Effector memory CD8-positive, alpha-beta T cell (primary cell): ENCODE data around the gene CHAF1A.
A peak's percentile ranks its signal among the peaks of the same experiment; 100 is the strongest.

Source experiments
- ATAC-seq: fragments of 150-1000 bp; cut with Tn5 transposase; replicated peaks from 2 replicates; pipeline ENCODE4 v1.10.0; 2021; ENCODE audit warnings: mild to moderate bottlenecking, moderate library complexity
- DNase-seq, 3 experiments: peaks; one replicate each; pipeline ENCODE4 v3.0.0; 2021
- H3K27ac Mint-ChIP-seq, 2 donors: one replicate each; pipeline ENCODE4 v1.8.0; 2022; ENCODE audit warnings: mild to moderate bottlenecking in 2 of 2, mixed read lengths in 2 of 2, moderate library complexity in 2 of 2
- H3K27me3 Mint-ChIP-seq, 2 donors: one replicate each; pipeline ENCODE4 v1.8.0; 2022; ENCODE audit warnings: mixed read lengths in 2 of 2
- H3K36me3 Mint-ChIP-seq: one replicate; pipeline ENCODE4 v1.8.0; 2022; ENCODE audit warnings: mild to moderate bottlenecking, moderate library complexity, mixed read lengths; ENCODE audit not compliant: insufficient read depth
- H3K4me1 Mint-ChIP-seq, 2 donors: one replicate each; pipeline ENCODE4 v1.8.0; 2022; ENCODE audit warnings: low read depth in 2 of 2, mixed read lengths in 2 of 2
- H3K4me3 Mint-ChIP-seq, 2 donors: one replicate each; pipeline ENCODE4 v1.8.0; 2022; ENCODE audit warnings: mild to moderate bottlenecking in 2 of 2, mixed read lengths in 2 of 2, moderate library complexity in 2 of 2
- H3K9me3 Mint-ChIP-seq, 2 donors: one replicate each; pipeline ENCODE4 v1.8.0; 2022; ENCODE audit warnings: mixed read lengths in 2 of 2

CHAF1A gene

DNA sequence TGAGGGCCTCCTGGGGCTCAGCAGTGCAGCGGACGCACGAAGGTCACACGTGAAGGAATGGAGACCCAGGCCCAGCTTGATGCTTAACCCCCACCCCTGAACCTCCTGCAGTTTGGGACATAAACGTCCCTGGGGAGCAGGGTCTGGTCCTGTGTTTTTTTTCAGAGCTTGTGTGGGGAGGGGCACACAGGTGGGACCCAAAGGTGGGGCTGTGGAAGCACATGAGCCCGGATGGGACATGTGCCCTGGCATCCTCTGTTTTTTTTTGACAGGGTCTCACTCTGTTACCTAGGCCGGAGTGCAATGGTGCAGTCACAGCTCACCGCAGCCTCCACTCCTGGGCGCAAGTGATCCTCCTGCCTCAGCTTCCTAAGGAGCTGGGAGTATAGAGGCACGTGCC is 34.7 kb downstream of the CHAF1A start:
- Mint-ChIP-seq H3K36me3 (peaks cover 23% of the 10 kb centered on the region), H3K9me3 (no peaks in the 10 kb centered on the region)
- ATAC-seq, result no peak

DNA sequence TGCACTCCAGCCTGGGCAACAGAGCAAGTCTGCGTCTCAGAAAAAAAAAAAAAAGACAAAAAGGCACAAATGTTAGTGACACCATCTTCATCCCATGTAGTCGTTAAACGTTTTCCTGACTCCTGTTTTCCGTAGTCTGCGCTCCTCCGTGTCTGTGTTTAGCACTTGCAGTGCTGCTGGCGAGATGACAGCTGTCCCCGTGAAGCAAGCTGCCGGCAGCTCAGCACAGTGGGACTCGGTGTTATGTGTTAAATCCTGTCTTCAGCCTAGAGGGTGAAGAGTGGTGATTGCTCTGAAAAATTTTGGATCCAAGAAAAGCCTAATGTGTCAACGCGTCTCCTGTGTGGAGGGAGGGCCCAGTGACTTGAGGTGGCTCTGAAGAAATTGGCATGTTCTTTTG is 36.8 kb downstream of the CHAF1A start:
- DNase-seq (no peak), ATAC-seq (no peak)
- peaks cover 0 to 6% of the 10 kb centered on the region in 2 donors for H3K4me1 Mint-ChIP-seq
- H3K36me3 Mint-ChIP-seq, result peaks cover 19% of the 10 kb centered on the region
- no peak overlapping the region for H3K4me3 Mint-ChIP-seq
- H3K27me3 Mint-ChIP-seq, result no peaks in the 10 kb centered on the region
- H3K27ac Mint-ChIP-seq, result peak overlapping the region; percentile 35 to 66
- H3K9me3 Mint-ChIP-seq, result no peaks in the 10 kb centered on the region

More for the DNA sequence above, 34.7 kb downstream of the CHAF1A start:
- Mint-ChIP-seq H3K4me3 (no peak overlapping the region), H3K27ac (no peak overlapping the region), H3K4me1 (peaks cover 0 to 2% of the 10 kb centered on the region in 2 donors), H3K27me3 (no peaks in the 10 kb centered on the region)
- DNase-seq, result no peak

DNA sequence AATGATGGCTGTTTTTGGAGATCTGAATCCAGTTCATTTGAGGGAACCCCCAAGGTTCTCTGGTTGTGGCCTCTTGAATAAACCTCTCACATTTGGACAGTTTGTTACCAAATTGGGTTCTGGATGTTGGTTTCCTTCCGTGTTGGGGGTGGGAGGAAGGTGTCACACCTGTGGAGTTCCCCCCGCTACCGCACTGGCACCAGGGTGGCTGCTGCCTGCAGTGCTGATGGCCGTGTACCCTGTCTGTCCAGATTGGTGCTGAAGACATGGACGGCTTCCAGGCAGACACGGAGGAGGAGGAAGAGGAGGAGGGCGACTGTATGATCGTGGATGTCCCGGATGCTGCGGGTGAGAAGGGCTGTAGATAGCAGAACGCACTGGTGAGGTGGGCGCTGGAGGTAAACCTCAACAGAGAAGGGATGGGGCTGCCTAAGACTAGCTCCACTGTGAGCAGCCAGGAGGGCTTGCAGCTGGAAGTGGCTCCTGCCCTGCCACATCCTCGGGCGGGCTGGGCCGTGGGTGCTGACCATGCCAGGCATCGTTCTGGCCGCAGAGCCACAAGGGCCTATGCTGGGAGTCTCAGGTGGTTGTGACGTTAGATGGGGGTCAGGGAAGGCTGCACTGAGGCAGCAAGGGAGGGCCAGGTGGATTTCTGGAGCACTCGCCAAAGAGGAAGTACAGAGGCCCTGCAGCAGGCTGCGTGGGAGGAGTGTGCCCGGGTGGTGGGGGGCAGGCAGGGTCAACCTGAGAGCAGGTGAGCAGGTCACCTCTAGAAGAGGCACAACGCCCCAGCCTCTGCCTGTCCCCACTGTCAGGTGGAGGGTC is 39.8 kb downstream of the CHAF1A start:
- ATAC-seq (peak; percentile 59), DNase-seq (no peak)
- Mint-ChIP-seq H3K4me1 (peaks cover 0 to 6% of the 10 kb centered on the region in 2 donors), H3K27ac (peak overlapping the region in 1 of 2 donors; percentile 5), H3K9me3 (no peaks in the 10 kb centered on the region), H3K27me3 (no peaks in the 10 kb centered on the region), H3K4me3 (peak overlapping the region; percentile 43 to 53), H3K36me3 (peaks cover 20% of the 10 kb centered on the region)

DNA sequence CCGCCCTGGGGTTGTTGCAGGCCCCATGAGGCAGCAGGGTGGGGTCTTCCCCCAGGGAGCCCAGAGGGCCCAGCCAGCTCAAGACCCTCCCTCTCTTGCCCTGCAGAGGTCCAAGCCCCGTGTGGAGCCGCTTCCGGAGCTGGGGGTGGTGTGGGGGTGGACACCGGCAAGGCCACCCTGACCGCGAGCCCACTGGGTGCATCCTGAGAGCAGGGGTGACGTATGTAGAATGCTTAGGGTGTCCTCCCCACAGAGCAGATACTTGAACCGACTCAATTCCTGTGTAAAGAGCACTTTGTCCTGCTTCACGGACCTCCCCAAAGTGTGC is 40.3 kb downstream of the CHAF1A start:
- ATAC-seq (no peak), DNase-seq (no peak)
- peaks cover 0 to 6% of the 10 kb centered on the region in 2 donors for H3K4me1 Mint-ChIP-seq
- no peaks in the 10 kb centered on the region for H3K27me3 Mint-ChIP-seq
- H3K27ac Mint-ChIP-seq, result no peak overlapping the region
- peaks cover 20% of the 10 kb centered on the region for H3K36me3 Mint-ChIP-seq
- no peaks in the 10 kb centered on the region for H3K9me3 Mint-ChIP-seq
- peak overlapping the region in 1 of 2 donors; percentile 53 for H3K4me3 Mint-ChIP-seq

DNA sequence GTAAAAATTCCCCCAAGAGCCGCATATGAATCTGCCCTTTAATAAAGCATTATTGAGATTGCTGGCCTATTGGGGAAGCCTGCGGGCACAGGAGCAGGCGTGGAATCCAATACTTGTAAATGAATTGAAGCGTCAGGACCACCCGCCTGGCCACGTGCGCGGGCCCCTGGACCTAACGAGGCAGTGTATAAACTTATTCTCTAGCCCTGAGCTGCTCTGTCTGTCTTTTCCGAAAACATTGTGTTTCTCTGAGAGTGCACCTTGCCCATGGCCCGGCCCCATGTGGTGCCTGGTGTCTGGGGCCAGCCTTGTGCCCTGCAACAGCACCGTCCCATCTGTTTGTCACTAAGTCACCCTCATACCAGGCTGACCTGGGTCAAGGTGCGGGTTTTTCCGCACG is 40.7 kb downstream of the CHAF1A start:
- Mint-ChIP-seq H3K9me3 (no peaks in the 10 kb centered on the region), H3K4me3 (no peak overlapping the region), H3K36me3 (peaks cover 20% of the 10 kb centered on the region), H3K4me1 (peaks cover 0 to 6% of the 10 kb centered on the region in 2 donors), H3K27me3 (no peaks in the 10 kb centered on the region), H3K27ac (no peak overlapping the region)
- no peak for ATAC-seq
- DNase-seq, result no peak

DNA sequence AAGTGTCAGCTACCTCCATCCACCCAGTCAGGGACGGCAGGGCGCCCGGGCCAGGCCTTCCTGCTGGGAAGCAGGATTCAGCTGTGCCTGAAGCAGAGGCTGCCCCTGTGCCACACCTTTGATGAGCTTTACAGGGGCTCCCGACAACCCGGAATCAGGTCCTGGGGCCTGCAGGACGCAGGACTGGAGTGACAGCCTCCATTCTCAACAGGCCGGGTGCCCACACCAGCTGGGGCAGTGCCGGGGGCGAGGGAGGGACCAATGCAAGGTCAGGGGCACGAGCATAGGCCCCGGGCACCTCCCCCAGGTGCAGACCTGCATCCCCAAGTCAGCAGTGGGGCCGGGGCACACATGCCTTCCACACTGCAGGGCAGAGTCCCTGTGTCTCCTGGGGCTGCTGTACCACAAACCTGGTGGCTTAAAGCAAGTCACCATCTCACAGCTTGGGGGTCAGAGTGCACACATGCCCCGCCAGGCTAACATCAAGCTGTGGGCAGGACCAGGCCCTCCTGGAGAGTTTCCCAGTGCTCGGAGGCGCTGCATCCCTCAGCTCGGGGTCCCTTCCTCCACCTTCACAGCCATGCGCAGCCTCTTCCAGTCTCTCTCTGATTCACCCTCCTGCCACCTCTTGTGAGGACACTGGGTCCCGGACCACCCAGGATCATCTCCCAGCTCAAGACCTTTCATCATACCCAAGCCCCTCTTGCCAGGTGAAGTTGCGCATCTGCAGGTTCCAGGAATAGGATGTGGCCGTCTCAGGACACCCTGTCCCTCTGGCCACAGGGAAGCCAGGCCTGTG is 41.7 kb downstream of the CHAF1A start:
- ATAC-seq (no peak), DNase-seq (no peak)
- Mint-ChIP-seq H3K36me3 (peaks cover 21% of the 10 kb centered on the region), H3K4me1 (peaks cover 0 to 6% of the 10 kb centered on the region in 2 donors), H3K27me3 (no peaks in the 10 kb centered on the region), H3K4me3 (no peak overlapping the region), H3K27ac (peak overlapping the region in 1 of 2 donors; percentile 27), H3K9me3 (no peaks in the 10 kb centered on the region)

DNA sequence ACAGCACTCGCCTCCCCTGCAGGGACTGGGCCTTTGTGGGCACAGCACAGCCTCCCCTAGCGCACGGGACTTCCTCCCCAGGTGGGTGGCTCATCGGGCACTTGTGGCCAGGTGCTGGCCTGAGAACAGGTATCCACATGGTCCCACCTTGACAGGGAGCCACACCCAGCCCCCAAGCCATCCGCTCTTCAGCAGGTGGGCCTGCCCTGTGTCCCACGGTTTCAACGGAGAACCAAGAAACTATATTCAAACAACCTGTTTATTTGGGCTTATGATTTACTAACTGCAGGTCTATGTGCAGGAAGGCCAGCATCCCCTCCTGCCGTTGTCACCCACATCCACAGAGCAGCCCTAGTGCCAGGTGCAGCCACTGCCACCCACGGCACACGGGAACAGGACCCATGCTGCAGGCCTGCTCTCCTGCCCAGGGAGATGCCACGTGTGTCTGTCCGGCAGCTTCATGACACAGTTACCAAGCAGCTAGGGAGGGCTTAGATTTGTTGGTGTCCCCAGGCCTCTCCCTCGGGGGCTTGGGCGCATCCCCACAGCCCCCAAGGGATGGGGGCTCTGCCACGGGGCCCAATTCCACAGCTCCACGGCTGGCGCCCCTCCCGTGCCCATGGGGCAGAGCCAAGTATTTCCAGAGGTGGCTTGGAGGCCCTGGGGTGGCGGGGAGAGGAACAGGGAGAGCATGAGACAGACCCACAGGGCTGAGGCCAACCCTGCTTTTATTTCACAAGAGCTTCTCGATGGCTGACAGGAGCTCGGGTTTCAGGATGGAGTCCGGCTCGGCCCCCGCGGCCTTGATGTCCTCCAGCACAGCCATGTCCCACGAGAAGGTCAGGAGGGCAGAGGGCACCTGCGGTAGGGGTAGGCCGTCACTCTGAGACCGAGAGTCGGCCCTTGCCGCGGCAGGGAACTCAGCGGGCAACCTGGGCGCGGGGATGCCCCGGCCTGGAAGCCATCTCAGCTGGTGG is 42.6 kb downstream of the CHAF1A start:
- peaks cover 0 to 6% of the 10 kb centered on the region in 2 donors for H3K4me1 Mint-ChIP-seq
- H3K27me3 Mint-ChIP-seq, result no peaks in the 10 kb centered on the region
- H3K27ac Mint-ChIP-seq, result peak overlapping the region in 1 of 2 donors; percentile 27
- DNase-seq (no peak), ATAC-seq (no peak)
- H3K36me3 Mint-ChIP-seq, result peaks cover 24% of the 10 kb centered on the region
- no peak overlapping the region for H3K4me3 Mint-ChIP-seq
- no peaks in the 10 kb centered on the region for H3K9me3 Mint-ChIP-seq

DNA sequence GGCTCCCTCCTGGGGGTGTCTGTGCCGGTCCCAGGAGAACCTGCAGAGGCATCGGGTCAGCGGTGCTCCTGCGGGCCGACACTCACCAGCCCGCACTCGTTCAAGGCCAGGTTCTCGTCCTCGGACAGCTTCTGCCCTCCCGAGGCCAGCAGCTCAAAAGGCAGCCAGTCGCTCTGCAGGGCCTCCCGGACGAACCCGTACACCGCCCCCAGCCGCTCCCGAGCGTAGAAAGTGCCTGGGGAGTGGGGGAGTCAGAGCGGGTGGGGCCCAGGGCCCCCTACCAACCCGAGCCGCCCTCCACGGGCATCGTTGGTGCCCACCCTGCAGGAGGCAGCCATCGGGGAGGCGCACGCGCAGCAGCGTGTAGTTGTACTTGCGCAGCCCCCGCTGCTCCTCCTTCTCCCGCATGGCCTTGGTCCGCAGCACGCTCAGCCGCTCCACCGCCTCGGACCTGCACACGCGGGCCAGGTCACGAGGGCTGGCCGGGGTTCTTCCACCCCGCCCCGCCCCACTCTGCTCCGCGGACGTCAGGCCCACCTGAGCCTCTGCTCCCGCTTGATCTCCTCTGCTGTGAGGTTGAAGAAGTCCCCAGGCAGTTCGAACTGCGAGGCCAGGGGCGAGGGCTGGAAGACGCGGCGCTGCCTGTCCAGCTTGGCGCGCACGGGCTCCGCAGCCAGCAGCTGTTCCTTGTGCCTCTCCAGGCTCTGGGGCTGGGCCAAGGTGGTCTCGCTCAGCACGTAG is 43.7 kb downstream of the CHAF1A start:
- DNase-seq (no peak), ATAC-seq (no peak)
- no peak overlapping the region for H3K27ac Mint-ChIP-seq
- no peaks in the 10 kb centered on the region for H3K9me3 Mint-ChIP-seq
- H3K36me3 Mint-ChIP-seq, result peaks cover 30% of the 10 kb centered on the region
- H3K4me3 Mint-ChIP-seq, result no peak overlapping the region
- H3K4me1 Mint-ChIP-seq, result peaks cover 0 to 6% of the 10 kb centered on the region in 2 donors
- no peaks in the 10 kb centered on the region for H3K27me3 Mint-ChIP-seq

DNA sequence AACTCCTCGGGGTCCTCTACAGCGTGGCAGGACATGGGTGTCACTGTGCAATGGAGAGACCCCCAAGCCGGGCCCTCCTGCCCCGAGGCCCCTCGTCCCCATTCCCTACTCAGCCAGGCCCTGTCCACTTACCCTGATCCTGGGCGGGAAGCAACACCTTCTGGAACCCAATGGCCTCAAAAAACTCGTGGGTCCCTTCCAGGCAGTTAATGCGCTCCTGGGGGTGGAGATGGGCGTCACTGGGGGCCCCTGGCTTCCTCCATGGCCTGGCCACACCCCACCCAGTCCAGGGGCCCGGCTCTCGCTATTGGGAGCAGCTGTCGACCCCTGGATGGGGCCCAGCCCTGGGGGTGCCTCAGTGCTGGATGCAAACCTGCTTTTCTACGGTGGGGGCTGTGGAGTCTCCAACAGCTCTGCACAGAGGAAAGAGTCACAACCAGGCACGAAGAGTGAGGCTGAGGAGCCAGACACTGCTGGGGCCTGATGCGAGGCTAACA is 44.3 kb downstream of the CHAF1A start:
- H3K36me3 Mint-ChIP-seq, result peaks cover 34% of the 10 kb centered on the region
- no peak overlapping the region for H3K27ac Mint-ChIP-seq
- H3K9me3 Mint-ChIP-seq, result no peaks in the 10 kb centered on the region

DNA sequence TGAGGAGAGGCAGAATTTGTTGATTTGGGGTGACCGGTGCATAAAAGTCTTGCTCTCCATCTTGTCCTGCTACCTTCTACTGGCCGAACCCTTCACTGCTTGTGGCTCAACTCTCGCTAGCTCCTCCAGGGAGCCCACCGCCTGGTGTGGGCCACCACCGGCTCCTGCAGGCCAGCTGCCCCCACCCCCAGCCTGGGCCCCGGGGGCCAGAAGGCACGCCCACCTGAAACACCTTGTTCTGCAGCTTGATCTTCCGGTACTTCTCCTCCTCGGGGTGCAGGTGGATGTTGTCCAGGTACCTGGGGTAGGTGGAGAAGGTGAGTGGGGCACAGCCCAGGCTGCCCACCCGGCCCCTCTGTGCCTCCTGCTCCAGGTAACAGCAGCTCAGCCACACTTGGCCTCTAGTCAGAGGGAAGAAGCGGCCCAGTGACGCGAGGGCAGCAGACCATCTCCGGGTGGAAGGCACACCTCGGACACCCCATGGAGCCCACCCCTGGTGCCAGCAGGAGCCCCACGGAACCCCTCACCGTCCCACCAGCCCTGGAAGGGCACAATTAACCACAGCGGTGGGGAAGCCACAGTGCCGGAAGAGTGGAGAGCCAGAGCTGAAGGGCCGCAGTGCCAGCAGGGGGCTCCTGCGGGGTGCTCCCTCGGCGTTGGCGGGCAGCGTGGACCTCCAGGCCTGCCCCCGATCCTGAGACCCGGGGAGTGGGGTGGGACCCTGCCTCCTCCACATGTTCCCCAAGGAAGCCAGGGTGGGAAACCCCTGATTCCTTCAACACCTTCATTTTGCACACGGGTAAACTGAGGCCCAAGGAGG is 45.1 kb downstream of the CHAF1A start:
- no peak for DNase-seq
- Mint-ChIP-seq H3K36me3 (peaks cover 38% of the 10 kb centered on the region), H3K4me1 (no peaks in the 10 kb centered on the region), H3K4me3 (no peak overlapping the region), H3K27ac (no peak overlapping the region), H3K27me3 (no peaks in the 10 kb centered on the region), H3K9me3 (no peaks in the 10 kb centered on the region)
- no peak for ATAC-seq

More for the DNA sequence above, 44.3 kb downstream of the CHAF1A start:
- Mint-ChIP-seq H3K27me3 (no peaks in the 10 kb centered on the region), H3K4me3 (no peak overlapping the region), H3K4me1 (peaks cover 0 to 6% of the 10 kb centered on the region in 2 donors)
- ATAC-seq (no peak), DNase-seq (no peak)

DNA sequence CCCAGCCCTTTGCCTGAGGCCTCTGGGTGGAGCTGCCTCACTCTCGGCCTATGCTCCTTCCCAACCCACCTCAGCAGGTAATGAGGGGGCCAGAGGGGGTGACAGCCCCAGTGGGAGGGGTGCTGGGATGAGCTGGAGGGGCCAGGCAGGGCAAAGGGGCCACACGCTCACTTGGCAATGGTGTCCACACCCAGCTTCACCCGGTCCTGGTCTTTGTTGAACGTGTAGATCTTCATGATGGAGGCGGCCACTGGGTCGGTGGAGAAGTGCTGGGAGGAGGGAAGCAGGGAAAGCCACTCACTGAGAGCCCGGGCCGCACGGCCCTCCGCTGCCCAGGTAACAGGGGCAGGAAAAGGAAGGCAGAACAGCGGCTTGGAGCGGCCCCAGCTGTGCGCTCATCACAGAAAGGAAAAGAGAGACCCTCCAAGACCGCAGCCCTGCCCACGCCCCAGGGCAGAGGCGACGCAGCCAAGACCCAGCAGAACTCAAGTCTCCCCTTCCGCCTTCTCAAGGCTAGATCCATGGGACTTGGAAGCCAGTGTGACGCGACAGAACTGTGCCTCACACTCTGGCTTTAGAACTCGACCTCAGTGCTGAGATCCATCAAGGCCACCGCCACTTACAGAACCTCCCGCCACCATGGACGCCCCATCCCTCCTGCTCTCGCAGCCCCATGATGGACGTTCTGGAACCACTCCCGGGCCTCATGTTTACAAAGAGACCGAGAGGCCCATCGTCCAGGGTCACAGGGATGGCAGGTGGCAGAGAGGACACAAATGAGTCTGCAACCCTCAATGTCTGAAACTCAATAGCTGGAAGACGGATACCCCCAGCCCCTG is 45.9 kb downstream of the CHAF1A start:
- H3K4me1 Mint-ChIP-seq, result no peaks in the 10 kb centered on the region
- ATAC-seq, result no peak
- no peaks in the 10 kb centered on the region for H3K27me3 Mint-ChIP-seq
- H3K9me3 Mint-ChIP-seq, result no peaks in the 10 kb centered on the region
- H3K36me3 Mint-ChIP-seq, result peaks cover 46% of the 10 kb centered on the region
- H3K27ac Mint-ChIP-seq, result peak overlapping the region in 1 of 2 donors; percentile 23
- DNase-seq, result no peak
- H3K4me3 Mint-ChIP-seq, result no peak overlapping the region
